Measurements from ENCODE around the gene KIAA0586. TPM values are rescaled to one million over a fixed set of nuclear protein-coding genes. Genes with fewer than 3 reads are reported as not detected.

Gene KIAA0586
- total and polyA plus RNA-seq, 9 of the 15 experiments (the other 6 are each of a cell fraction or from before 2014, with no cell fraction given), result 11.2 to 30.9 (median 22.6) TPM

- H3K4me2 ChIP-seq (ENCODE audit: insufficient read depth, low read length), result no peak overlapping the region
- DNase-seq (ENCODE audit: extremely low read depth in 1 of 4, low spot score in 3 of 4) (no peak), FAIRE-seq (no peak), ATAC-seq (no peak)
- H3K36me3 ChIP-seq (ENCODE audit: control insufficient read depth, insufficient read depth, low read length), result no peaks in the 10 kb centered on the region
- in situ Hi-C loops (cut with MboI), result no loop called here
- no peaks in the 10 kb centered on the region for H3K79me2 ChIP-seq (ENCODE audit: control insufficient read depth, insufficient read depth, low read length)
- intact Hi-C loops (cut with micrococcal nuclease), result no loop called here
- no TSS peak for BruUV-seq (replicated peaks)
- 2% methylated on average over 5 of the region's 7 CpGs for WGBS (ENCODE audit: insufficient coverage, low coverage, missing lambda C conversion rate)
- no peaks in the 10 kb centered on the region for H3K9me3 ChIP-seq (replicated peaks; ENCODE audit: control insufficient read depth, insufficient read depth, low read depth, low read length)
- CTCF ChIA-PET (ENCODE audit: low intra/inter-chr PET ratio), result no interaction called here
- H3K4me3 ChIP-seq, result no peak overlapping the region
- POLR2A ChIA-PET, result no interaction called here
- H4K20me1 ChIP-seq (replicated peaks; ENCODE audit: control insufficient read depth, insufficient read depth, low read length), result no peaks in the 10 kb centered on the region
- no peaks in the 10 kb centered on the region for H3K9me1 ChIP-seq (ENCODE audit: control insufficient read depth, insufficient read depth, low read length)
- no peak overlapping the region for H3K9ac ChIP-seq (ENCODE audit: insufficient read depth in 1 of 2, low read depth in 2 of 2, low read length in 2 of 2)
- no peak overlapping the region for H2AFZ ChIP-seq (ENCODE audit: low read depth, low read length)
- no peaks in the 10 kb centered on the region; a peak in 1 of 5 replicates for H3K27me3 ChIP-seq (ENCODE audit: control insufficient read depth in 2 of 2, insufficient read depth in 2 of 2, low read length in 2 of 2)
- no peaks in the 10 kb centered on the region for H3K4me1 ChIP-seq (replicated peaks in 1 of 2; ENCODE audit: control insufficient read depth in 2 of 2, insufficient read depth in 2 of 2, low read length in 2 of 2)
- H3K27ac ChIP-seq (ENCODE audit: extremely low read depth, low read depth, low read length), result no peak overlapping the region
- TF ChIP-seq THRA (IDR thresholded peaks at IDR 0.05) (no peak), SRSF3 (IDR thresholded peaks at IDR 0.05; ENCODE audit: insufficient read depth, low read length) (no peak), PRPF4 (IDR thresholded peaks at IDR 0.05; ENCODE audit: insufficient read depth, low read depth, low read length, poor library complexity, severe bottlenecking) (no peak), ZNF75A (CRISPR knock-in tag; IDR thresholded peaks at IDR 0.05) (no peak), KDM4B (IDR thresholded peaks at IDR 0.05; ENCODE audit: borderline replicate concordance in 2 of 2, low read depth in 1 of 2) (no peak), MAFG (tag; conservative IDR thresholded peaks at IDR 0.05) (no peak), RHOXF2B (CRISPR knock-in tag; conservative IDR thresholded peaks at IDR 0.05) (no peak), BCOR (IDR thresholded peaks at IDR 0.05) (no peak), ELF4 (CRISPR knock-in tag; IDR thresholded peaks at IDR 0.05) (no peak)
- TF ChIP-seq, protein P1, sequence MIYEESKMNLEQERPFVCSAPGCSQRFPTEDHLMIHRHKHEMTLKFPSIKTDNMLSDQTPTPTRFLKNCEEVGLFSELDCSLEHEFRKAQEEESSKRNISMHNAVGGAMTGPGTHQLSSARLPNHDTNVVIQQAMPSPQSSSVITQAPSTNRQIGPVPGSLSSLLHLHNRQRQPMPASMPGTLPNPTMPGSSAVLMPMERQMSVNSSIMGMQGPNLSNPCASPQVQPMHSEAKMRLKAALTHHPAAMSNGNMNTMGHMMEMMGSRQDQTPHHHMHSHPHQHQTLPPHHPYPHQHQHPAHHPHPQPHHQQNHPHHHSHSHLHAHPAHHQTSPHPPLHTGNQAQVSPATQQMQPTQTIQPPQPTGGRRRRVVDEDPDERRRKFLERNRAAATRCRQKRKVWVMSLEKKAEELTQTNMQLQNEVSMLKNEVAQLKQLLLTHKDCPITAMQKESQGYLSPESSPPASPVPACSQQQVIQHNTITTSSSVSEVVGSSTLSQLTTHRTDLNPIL (CRISPR knock-in tag; IDR thresholded peaks at IDR 0.05), result no peak
- TF ChIP-seq, protein P2, sequence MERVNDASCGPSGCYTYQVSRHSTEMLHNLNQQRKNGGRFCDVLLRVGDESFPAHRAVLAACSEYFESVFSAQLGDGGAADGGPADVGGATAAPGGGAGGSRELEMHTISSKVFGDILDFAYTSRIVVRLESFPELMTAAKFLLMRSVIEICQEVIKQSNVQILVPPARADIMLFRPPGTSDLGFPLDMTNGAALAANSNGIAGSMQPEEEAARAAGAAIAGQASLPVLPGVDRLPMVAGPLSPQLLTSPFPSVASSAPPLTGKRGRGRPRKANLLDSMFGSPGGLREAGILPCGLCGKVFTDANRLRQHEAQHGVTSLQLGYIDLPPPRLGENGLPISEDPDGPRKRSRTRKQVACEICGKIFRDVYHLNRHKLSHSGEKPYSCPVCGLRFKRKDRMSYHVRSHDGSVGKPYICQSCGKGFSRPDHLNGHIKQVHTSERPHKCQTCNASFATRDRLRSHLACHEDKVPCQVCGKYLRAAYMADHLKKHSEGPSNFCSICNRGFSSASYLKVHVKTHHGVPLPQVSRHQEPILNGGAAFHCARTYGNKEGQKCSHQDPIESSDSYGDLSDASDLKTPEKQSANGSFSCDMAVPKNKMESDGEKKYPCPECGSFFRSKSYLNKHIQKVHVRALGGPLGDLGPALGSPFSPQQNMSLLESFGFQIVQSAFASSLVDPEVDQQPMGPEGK (CRISPR knock-in tag; IDR thresholded peaks at IDR 0.05; ENCODE audit: borderline replicate concordance), result no peak
Measured at GRCh38 chr14:58571256-58571655, 143.7 kb downstream of the KIAA0586 start.
